Activated CD8-positive, alpha-beta memory T cell treated with anti-CD3 and anti-CD28 coated beads, Interleukin-2, amount 50 U/mL, for 48 hours (primary cell): ENCODE measurements around the gene TAPBP.
"Not testable (repeated sequence)": the region's sequence is repeated elsewhere in the genome, so short reads cannot be mapped to it uniquely, and the experiment has no call there.

Experiments used
- DNase-seq: peaks from one replicate; pipeline ENCODE4 v3.0.0-alpha.2; 2020

TAPBP gene

GRCh38 chr6:33313709-33314514 is at the start of gene TAPBP:
TSS of gene TAPBP (minus strand) at chr6:33314078. CDS start at chr6:33314041, 37 bp downstream.
- DNase-seq, result peak; percentile 90

GRCh38 chr6:33363486-33363885 is 49.6 kb upstream of the TAPBP start:
- not testable (repeated sequence) for DNase-seq

- DNase-seq, result no peak
These were observed 45.5 kb upstream of the TAPBP start for GRCh38 chr6:33359331-33359730.

DNA sequence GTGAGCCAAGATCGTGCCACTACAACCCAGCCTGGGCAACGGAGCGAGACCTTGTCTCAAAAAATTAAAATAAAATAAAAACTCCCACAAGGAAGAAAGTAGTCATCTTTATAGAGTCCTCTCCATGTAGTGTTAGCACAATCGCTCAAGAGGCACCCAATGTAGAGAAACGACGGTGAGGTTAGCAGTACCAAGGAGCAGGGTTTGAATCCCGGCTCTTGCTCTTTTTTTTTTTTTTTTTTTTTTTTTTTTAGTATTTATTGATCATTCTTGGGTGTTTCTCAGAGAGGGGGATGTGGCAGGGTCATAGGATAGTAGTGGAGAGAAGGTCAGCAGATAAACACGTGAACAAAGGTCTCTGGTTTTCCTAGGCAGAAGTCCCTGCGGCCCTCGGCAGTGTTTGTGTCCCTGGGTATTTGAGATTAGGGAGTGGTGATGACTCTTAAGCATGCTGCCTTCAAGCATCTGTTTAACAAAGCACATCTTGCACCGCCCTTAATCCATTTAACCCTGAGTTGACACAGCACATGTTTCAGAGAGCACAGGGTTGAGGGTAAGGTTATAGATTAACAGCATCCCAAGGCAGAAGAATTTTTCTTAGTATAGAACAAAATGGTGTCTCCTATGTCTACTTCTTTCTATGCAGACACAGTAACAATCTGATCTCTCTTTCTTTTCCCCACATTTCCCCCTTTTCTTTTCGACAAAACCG is 43.4 kb upstream of the TAPBP start:
- DNase-seq, result not testable (repeated sequence)

DNA sequence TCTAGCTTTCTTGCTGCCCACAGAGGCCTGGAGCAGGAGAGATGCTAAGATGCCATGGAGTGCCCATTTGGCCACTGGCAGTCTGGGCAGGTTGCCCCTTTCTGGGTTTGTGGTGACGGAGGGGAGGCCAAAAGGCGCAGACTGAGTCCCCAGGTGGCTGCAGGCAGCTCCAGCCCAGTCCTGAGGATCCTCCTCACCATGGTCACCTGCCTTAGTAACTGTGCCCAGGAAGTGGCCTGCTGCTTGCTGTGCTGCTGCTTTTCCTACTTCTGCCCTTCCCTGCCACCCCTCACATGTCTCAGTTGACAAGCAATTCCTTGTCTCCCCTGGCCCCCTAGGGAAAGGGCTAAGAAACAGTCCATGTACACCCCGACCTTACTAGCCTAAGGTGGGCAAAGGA is 42.4 kb upstream of the TAPBP start:
- DNase-seq, result no peak

GRCh38 chr6:33355860-33356259 is 42.0 kb upstream of the TAPBP start:
- DNase-seq, result not testable (repeated sequence)

DNA sequence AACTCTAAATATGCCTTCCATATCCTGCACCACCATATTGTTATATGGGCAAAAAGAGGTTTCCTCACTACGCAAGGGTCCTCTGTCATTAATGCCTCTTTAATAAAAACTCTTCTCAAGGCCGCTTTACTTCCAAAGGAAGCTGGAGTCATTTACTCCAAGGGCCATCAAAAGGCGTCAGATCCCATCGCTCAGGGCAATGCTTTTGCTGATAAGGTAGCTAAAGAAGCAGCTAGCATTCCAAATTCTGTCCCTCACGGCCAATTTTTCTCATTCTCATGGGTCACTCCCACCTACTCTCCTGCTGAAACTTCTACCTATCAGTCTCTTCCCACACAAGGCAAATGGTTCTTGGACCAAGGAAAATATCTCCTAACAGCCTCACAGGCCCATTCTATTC is 33.9 kb upstream of the TAPBP start:
- no peak for DNase-seq

- DNase-seq, result not testable (repeated sequence)
These were observed 33.1 kb upstream of the TAPBP start for GRCh38 chr6:33346972-33347371.

- DNase-seq, result peak; percentile 67
These were observed 31.1 kb upstream of the TAPBP start for GRCh38 chr6:33344701-33345697.

- no peak for DNase-seq
These were observed 30.2 kb upstream of the TAPBP start for GRCh38 chr6:33343953-33344611.

GRCh38 chr6:33343606-33343952 is 29.7 kb upstream of the TAPBP start:
- DNase-seq, result not testable (repeated sequence)

- DNase-seq, result no peak
These were observed 25.3 kb upstream of the TAPBP start for GRCh38 chr6:33339193-33339592.

DNA sequence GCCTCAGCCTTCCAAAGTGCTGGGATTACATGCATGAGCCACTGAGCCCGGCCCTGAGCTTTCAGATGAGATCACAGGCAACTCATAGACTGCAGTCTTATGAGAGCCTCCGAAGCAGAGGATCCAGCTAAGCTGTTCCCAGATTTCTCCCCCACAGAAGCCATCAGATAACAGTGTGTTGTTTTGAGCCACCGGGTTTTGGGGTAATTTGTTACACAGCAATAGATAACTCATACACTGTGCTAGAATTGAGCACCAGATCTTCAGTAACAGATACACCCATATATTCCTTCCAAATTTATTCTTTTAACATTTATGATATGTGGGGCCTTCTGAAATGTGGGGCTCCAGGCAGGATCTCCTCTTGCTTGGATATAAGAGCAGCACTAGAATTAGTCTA is 22.6 kb upstream of the TAPBP start:
- DNase-seq, result no peak

DNA sequence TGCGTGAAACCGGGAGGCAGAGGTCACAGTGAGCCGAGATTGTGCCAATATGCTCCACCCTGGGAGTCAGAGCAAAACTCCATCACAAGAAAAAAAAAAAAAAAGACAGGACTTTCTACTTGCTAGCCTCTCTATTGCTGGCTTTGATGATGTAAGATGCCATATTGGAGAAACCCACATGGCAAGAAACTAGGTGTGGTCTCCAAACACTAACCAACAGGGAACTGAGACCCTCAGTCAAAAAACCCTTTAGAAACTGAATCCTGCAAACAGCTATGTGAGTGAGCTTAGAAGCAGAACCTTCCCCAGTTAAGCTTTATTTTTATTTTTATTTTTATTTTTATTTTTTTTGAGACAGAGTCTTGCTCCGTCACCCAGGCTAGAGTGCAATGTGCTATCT is 22.0 kb upstream of the TAPBP start:
- DNase-seq, result no peak

GRCh38 chr6:33333666-33334065 is 19.8 kb upstream of the TAPBP start:
- no peak for DNase-seq

DNA sequence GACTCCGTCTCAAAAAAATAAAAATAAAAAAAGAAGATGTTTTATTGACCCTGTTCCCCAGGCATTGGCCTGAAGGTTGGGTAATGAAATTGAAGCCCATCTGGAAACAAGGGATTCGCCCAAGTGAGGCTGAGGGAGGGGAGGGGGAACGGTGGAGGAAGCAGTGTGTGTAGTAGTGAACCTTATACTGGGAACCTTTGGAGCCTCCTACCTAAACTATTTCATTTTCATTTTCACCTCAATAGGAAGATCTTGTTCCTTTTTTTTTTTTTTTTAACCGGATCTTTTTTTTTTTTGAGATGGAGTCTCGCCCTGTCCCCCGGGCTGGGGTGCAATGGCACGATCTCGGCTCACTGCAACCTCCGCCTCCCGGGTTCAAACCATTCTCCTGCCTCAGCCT is 16.9 kb upstream of the TAPBP start:
- DNase-seq, result no peak

GRCh38 chr6:33329058-33329457 is 15.2 kb upstream of the TAPBP start:
- DNase-seq, result no peak

GRCh38 chr6:33324125-33324524 is 10.2 kb upstream of the TAPBP start:
- no peak for DNase-seq

DNA sequence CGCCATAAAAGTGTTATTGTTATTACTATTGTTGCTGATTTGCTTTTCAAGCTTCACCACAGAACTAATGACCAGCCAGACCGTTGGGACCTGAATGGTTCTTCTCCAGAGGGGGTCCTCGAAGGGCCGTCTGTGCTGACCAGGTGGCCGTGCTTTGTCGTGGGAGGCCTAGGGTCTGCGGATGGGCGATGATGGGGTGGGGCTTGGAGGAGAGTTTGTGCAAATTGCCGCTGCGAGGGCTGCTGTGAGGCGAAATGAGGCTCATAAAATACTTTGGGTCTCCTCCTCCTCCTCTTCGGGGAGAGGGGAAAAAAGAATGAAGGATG is 9.7 kb upstream of the TAPBP start:
- no peak for DNase-seq

GRCh38 chr6:33321227-33321626 is 7.3 kb upstream of the TAPBP start:
- no peak for DNase-seq

GRCh38 chr6:33320315-33321181 is 6.7 kb upstream of the TAPBP start:
- no peak for DNase-seq

DNA sequence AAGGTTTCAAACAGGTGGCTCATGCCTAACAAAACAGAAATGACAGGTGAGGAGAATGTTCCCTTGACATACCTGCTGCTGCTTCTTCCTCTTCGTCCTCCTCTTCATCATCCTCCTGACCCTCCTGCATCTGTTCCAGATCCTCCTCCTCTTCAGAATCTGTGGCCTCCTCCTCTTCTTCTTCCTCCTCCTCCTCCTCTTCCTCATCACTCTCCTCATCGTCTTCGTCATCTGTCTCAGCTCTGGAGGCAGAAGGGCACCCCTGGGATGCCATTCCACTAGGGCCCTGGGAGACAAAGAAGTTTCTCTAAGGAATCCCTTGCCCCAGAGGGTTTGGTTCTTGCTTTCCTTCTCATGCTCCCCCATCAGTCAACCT is 6.0 kb upstream of the TAPBP start:
- no peak for DNase-seq
